Medulla oblongata (tissue), 1 donor: Measurements from ENCODE around the gene GRIP2.
A peak's percentile ranks its signal among the peaks of the same experiment; 100 is the strongest.

Source experiments
- DNase-seq: peaks from one replicate; pipeline ENCODE4 v3.0.0-alpha.2; 2015; ENCODE audit errors: extremely low spot score

GRIP2 gene

DNA sequence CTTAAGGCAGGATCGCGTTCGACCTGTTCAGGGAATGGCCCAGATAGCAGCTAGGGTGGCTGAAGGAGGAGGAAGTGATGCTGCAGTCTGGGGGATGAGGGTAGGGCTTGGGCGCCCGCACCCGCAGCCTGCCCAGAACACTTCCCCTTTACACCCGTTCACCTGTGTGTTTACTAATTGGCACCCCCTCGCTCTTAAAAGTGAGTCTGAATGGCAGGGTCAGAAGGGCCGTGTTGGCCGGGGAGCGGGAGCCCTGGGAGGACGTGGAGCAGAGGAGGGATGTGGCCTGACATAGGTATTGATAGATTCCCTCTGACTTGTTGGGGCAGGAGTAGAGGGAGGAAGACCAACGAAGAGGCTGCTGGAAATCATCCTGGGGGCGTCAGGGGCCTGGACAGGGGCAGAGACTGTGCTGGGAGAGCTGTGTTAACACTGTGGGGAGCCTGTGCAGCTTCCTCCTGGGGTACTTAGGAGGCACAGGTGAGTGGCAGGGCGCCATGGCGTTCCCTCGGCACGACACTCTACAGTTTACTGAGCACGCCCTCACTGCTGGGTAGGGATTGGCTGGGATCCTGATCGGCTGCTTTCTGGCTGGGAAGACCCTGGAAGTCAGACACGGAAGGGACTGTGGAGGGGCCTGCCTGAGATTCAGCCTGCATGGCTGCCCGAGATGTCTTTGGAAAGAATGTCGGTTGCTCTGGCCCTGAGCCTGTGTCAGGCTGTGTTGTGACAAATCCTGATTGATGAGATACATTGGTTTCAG, 86.1 kb downstream of the GRIP2 start:
- DNase-seq = no peak

DNA sequence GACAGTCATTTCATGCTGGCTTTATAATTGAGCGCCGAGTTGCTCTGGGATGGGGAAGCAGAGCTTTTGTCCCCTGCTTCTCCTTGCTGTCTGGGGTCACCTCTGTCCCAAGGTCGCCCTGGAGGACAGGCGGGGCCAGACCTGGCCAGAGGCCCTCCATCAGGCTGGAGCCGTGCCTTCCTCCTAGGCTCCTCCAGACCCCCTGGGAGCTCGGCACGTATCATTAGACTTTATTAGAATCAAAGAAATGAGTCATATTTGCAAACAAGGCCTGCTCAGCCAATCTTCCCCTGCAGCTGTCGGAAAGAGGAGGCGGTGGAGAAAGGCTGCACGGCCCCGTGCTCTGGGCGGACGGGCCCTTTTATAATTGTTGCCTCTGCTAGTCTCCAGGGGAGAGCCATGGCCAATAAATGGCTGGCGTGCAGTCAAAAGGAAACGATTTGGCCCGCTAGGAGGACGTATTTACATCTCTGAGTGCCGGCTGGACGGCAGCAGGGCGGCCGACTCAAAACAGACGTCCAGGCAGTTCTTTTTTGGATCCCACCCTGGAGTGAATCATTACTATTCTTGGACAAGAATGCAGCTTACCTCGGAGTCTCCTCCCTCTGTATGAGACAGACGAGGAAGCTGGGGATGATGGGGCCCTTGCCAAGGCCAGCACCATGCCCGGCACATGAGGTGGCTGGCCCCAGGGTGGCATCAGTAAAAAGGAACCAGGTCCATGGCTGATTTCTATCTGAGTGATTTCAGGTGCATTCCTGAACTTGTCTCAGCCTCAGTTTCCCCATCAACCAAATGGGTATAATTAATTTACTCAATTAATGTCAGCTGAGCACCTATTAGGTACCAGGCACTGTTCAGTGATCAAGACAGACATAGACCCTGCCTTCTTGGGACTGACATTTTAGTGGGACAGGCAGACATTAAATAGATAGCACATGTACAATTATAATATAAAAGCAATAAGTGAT, 87.1 kb downstream of the GRIP2 start:
- DNase-seq = peak; percentile 83

DNA sequence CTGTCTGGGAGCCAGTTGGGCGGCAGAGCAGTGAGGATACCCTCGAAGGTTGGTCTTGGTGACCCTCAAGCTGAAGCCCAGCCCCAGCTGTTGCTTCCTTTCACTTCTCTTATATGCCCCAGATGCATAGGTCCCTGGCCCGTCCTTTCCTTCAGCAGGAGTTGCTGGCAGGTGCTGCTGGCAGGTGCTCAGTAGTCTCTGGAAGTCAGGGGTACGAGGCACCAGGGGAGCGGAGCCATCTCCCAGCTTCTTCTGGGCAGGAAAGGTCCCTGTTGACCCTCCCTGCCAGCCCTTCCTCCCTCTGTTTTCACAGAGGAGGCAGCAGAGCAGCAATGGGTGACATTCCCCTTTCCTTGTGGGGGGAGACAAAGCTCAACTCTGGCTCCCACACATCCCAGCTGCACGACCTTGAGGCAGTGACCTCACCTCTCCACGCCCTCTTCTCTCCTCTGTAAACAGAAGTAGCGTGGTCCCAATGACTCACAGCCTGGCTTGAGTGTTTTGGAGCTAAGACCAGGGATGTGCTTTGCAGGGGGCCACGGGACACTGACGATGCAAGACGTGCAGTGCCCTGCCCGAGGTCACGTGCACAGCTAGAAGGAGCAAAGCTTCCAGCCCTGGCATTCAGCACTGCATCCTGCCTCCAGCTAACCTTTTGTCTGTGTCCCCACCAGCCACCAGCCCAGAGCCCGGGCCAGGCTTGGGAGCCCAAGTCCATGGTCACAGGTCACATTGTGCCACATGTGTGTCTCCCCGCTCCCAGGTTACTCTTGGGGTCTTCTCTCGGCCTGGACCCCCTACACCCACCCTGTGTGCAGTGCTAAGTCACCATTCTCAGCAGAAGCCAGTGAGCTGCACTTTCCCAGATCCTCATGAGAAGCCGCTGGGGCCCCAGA, 88.0 kb downstream of the GRIP2 start:
- DNase-seq = peak; percentile 45

DNA sequence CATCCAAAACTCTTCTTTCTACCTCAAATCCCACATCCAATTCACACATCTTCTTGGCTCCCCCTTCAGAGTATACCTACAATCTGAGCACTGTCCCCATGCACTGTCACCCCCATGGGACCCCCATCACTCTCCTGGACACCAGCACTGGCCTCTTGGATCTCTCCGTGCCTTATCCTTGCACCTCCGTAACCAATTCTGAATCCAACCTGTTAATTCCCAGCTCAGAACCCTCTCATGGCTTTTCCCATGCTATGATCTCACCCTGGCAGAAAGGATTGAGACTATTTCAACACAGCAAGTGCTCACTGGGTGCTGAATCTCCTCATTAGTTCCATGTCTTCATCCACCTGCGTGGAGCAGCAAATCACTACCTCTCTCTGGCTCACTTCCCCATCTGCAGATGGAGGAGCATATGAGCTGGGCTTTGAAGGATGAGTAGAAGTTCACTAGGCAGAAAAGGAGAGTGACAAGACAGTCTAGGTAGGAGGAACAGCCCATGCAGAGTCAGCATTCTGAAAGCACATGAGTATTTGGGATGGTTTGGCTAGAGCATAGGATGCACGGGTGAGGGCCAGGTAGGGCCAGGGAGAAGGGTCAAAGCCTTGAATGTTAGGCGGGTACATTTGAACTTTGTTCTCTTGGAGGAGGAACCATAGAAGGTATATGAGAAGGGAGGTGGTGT, 89.1 kb downstream of the GRIP2 start:
- no peak for DNase-seq

DNA sequence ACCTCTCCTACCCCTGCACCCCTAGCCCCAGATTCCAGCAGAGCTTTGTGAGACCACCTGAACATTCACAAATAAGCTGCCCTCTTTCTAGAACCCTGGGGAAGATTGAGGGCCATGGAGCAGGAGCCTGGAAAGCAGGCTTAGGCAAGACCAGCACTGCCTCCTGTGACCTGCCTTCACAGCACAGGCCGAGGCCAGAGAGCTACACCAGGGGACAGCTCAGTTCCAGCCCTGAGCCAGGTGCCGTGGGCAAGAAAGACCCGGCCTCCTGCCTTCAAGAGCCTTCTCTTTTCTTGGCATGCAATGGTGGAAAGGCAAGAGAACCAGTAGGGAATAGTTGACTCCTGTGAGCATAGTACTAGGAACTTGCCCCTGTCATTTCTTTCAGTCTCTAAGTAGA, 89.6 kb downstream of the GRIP2 start:
- no peak for DNase-seq

DNA sequence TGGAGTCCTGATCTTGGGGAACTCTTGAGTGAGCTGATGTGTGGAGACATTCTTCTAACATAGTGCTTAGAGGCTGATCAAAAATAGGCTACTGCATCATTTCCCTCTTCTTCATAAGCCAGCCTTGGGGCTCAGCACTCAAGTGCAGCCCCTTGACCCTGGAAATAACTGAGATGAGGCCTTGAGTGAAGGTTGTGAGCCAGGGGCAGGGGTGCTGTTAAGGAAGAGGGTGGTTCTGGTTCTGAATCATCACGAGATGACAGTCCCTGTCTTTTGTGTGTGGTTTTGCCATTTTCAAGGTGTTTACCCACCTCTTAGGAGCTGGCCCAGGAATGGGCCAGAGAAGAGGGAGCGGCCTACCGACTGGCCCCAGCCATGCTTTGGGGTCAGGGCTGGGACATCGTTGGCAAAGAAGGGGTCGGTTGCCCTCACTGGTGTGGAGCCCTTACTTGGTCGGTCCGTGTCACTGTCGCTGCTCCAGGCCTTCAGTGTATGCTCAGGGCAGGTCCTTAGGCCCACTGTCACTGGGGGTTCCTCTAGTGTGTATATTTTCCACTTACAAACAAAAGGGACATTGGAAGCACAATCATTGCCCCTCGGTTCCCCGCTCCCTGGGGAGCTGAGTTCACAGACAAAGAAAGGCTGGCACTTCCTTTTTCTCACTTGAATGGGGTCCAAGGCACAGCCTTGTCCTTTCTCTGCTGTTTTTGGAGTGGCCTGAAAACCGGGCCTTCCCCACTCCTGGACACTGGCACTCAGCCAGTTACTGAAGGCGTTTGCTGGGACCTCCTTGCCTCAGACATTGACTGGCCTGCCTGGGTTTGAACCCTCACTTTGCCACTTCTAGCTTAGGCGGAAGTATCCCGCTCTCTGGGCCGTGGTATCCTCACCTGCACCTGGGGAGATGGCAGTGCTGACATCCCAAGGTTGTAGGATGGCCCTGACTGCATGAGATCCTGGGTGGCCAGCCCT, 91.1 kb downstream of the GRIP2 start:
- DNase-seq = no peak

DNA sequence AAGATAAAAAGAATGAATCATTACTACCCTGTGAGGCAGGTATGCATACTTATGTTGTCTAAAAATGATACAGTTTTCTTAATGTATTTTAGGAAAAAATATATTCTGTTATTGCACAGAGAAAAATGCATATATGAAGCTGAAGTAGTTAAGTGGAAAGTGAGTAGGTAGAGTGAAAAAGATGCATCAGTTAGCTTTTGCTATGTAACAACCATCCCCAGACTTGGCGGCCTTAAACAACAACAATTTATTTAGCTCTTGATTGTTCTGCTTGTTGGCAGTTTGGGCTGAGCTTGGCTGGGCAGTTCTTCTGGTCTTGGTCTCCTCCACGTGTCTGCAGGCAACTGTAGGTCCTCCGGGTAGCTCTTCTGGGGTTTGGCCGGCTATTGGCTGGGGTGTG, 92.1 kb downstream of the GRIP2 start:
- no peak for DNase-seq

DNA sequence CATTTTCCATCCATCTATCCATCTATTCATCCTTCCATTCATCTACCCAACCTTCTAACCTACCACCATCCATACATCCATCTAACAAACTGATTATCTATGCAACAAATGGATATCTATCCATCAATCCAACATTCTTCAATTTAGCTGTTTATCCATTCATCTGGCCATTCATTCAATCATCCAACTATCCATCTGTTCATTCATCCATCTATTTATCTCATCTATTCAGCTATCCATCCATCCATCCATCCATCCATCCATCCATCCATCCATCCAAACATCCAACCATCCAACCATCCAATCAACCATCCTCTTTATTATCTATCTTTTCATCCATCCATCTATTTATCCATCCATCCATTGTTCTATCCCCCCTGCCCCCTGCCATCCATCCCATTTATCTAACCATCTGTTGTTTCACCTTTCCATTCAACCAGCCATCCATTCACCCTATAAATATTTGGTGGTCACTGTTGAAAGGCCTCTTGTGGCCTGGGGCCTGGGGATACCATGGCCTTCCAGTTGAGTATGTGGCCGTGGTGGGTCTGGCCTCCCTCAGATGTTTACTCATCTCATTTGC, 93.1 kb downstream of the GRIP2 start:
- no peak for DNase-seq

DNA sequence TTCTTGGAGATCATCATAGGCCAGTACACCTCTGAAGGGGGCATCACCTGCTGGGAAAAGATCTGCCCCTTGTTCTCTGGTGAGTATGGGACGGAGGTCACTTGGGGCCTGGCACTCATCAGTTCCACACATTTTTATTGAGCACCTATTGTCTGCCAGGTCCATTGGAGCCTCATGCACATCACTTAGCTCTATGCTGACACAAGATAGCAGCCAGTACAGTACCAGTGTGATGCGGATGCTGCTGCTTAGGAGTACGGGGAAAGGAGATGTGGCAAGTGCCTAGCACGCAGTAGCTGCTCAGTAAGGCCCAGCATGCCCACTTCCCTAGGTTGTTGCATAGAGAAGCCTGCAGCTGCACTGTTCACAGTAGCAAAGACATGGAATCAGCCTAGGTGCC, 94.4 kb downstream of the GRIP2 start:
- no peak for DNase-seq

DNA sequence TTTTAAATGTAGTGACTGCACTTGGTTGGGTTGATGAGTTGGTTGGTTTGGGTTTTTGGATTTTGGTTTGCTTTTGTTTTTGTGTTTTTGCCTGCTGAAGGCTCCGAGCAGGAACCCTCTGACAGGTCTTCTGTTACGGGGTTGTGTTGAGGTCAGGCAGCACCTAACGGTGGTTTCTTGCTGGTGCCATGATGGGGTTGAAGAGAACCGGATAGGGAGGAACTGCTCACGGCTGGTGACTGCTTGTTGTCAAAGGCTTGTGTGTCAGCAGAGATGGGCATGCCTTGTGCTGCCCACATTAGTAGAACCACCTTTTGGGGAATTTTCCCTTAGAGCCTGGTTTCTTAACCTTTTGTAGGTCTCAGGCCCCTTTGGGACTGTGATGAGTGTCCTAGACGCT, 95.8 kb downstream of the GRIP2 start:
- no peak for DNase-seq

DNA sequence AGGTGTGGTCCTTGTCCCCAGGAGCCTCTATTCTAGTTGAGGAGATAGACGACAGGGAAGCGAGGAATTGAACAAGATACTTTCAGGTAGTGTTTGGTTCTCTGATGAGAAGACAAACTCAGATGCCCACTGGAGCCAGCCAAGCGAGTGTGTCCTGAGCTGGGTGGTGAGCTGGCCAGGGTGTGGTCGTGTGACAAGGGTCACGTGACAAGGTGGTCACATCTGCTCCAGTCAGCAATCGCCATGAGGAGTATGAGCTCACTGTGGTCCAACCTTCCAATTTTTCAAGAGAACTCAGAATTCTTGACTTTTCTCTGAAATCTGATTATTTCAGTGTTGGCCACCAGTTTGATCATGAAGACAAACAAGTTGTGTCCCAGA, 98.2 kb downstream of the GRIP2 start:
- no peak for DNase-seq

DNA sequence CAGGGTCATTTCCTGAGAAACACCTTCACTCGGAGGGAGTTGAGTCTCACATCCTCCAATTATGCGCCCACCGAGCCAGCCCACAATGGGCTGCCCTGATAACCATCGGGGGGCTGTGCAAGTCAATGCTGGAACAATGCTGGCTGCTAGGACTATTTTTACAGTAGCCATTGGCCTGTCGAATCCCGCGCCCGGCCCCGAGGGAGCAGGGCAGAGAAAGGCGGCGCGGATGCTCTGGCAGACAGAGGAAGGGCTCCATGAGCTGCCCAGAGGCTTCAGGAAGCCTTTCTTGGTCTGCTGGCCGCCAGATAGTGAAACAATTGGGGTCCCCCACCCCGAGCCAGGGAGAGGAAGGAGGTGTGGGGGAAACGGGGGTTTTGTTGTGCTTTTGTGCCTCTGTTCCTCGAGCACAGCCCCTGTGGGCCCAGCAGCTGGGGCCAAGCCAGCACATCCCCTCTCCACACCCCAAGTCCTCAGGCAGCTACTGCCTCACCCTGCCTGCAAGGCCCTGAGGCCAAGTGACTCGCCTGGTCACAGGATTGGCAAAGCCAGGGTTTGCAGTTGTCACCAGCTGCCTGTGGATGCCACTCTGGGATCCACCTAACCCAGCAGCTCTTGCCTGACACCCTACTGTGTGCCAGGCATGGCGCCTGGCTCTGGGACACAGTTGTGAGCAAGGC, 98.8 kb downstream of the GRIP2 start:
- no peak for DNase-seq

DNA sequence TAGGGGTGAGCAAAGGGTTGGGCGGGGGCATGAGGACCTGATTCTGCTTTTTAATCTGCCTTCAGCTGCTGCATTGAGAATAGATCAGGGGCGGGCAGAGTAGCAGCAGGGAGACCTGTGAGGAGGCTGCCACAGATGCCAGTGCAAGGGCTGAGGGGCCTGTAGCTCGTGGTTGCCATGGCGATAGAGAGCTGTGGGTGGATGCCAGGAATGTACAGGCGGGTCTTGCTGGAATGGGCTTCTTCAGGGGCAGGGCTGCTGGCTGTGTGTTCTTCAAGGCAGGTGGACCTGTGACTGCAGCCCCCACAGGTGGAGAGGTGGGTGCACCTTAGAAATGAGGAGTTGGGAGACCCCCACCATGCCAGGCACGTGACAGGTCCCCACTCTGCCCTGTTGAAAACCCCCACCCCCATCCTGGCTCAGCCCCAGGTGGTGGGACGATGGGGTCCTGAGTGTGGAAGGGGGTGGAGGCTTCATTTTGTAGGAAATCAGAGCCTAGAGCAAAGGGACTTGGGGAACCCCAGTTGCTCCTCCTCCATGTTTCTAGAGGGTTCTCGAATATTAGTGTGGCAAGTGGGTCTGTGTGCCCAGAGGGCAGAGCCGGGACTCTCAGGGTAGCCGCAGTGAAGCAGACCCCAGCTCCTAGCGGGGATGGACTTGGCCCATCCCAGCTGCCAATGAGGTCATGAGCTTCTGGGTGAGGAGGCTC, 99.5 kb downstream of the GRIP2 start:
- no peak for DNase-seq

DNA sequence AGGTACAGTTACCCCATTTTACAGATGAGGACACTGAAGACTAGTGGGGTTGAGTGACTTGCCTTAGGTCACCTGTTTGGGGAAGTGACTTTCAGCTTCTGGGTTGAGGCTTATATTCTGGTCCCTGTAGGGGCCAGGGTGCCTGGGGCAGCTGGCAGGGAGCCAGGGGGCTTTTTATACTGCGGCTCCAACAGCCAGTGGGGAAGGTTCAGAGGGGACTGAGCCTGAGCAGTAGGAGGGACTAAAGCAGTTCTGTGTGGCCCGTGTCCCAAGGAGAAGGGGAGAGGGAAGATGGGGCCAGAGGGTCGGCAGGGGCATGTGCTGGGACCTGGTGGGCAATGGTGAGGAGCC, 100.0 kb downstream of the GRIP2 start:
- DNase-seq = no peak

DNA sequence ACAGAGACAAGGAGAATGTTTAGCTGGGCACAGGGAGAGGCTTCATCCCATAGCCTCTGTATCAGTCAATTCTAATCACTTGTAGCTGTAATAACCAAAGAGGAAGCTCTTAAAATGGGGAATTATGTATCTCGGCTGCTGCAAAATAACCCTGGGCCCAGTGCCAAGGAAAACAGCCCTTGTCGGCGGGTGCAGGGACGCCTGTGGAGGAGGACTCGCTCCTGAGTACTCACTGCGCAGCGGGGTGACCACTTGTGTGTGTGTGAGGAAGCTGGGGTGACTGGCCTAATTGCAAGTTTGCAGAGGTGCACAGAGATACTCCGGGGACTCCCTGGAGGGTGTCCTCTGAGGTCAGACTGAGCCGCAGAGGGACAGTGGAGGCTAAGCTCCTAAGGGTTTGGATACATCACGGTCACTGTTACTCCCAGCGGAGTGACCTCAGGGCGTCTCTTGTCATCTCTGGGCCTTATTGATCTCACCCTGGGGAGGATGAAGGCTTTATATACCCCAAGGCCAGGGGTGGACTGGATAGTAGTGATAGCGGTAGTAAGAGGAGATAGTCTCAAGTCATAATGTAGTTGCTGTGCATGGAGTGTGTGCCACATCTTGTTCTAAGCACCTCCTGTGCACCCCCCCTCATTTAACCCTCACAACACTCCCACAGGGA, 100.5 kb downstream of the GRIP2 start:
- peak; percentile 42 for DNase-seq
